Esophagus muscularis mucosa (tissue), 3 donors: Measurements from ENCODE around the gene GPATCH11.

Experiments
- CTCF ChIP-seq, 3 experiments: fragments of 200-600 bp in 2 of 3; fragments of 450-650 bp in 1 of 3; sonication (generic) in 2 of 3; IDR thresholded peaks; one replicate each; pipeline ENCODE4 v1.5.1; 2017 to 2019; ENCODE audit warnings: antibody characterized with exemption in 3 of 3, mild to moderate bottlenecking in 2 of 3, moderate library complexity in 1 of 3
- POLR2A ChIP-seq: fragments of 450-650 bp; IDR thresholded peaks from one replicate; pipeline ENCODE4 v1.6.1; 2017; ENCODE audit warnings: antibody characterized with exemption, moderate library complexity, mild to moderate bottlenecking, low read depth
- POLR2AphosphoS5 ChIP-seq, 2 donors: sonication (generic); formaldehyde crosslinking; IDR thresholded peaks; one replicate each; pipeline ENCODE4 v1.6.1; 2017; ENCODE audit warnings: antibody characterized with exemption in 2 of 2

GRCh38 chr2:37060446-37060845, 23.9 kb upstream of the GPATCH11 start:
- TF ChIP-seq POLR2A (no peak), CTCF (IDR thresholded peaks at IDR 0.05) (no peak), POLR2AphosphoS5 (IDR thresholded peaks at IDR 0.05) (no peak)
